GM19043 (cell line): Measurements from ENCODE around the gene MASTL.

Experiments
- ATAC-seq: cut with Tn5 transposase; IDR thresholded peaks from one replicate; pipeline ENCODE4 v1.9.1; 2021; ENCODE audit warnings: low read depth; ENCODE audit not compliant: unreplicated experiment

Gene MASTL

GRCh38 chr10:27225011-27225590 lies 69.9 kb downstream of the MASTL start:
- no peak for ATAC-seq

GRCh38 chr10:27225642-27226257 lies 70.6 kb downstream of the MASTL start:
- ATAC-seq, result no peak

GRCh38 chr10:27230022-27230421 lies 74.9 kb downstream of the MASTL start:
- no peak for ATAC-seq

GRCh38 chr10:27235706-27236105 lies 80.6 kb downstream of the MASTL start:
- ATAC-seq, result no peak
